ENCODE data around the gene CDK5. TPM values are rescaled to one million over a fixed set of nuclear protein-coding genes. Genes with fewer than 3 reads are reported as not detected.
A peak's percentile ranks its signal among the peaks of the same experiment; 100 is the strongest.

Gene CDK5
- total RNA-seq, 1 donor: 22.9 TPM

- TF ChIP-seq CTCF (IDR thresholded peaks at IDR 0.05; ENCODE audit: insufficient read depth, low read depth, low read length): no peak
- no peak overlapping the region for H3K4me3 ChIP-seq (ENCODE audit: low read depth, low read length)
- DNase-seq (ENCODE audit: low read depth): peak; percentile 68
Measured at GRCh38 chr7:151078233-151079040, 20.7 kb upstream of the CDK5 start.

GRCh38 chr7:151077705-151078232 lies 20.1 kb upstream of the CDK5 start:
- no peak for TF ChIP-seq CTCF (IDR thresholded peaks at IDR 0.05; ENCODE audit: insufficient read depth, low read depth, low read length)
- no peak overlapping the region for H3K4me3 ChIP-seq (ENCODE audit: low read depth, low read length)
- DNase-seq (ENCODE audit: low read depth): no peak

- peak; percentile 43 for TF ChIP-seq CTCF (IDR thresholded peaks at IDR 0.05; ENCODE audit: insufficient read depth, low read depth, low read length)
- DNase-seq (ENCODE audit: low read depth): no peak
- no peak overlapping the region for H3K4me3 ChIP-seq (ENCODE audit: low read depth, low read length)
Measured at GRCh38 chr7:151076863-151077704, 19.4 kb upstream of the CDK5 start.

GRCh38 chr7:151075978-151076426 lies 18.3 kb upstream of the CDK5 start:
- no peak for TF ChIP-seq CTCF (IDR thresholded peaks at IDR 0.05; ENCODE audit: insufficient read depth, low read depth, low read length)
- no peak for DNase-seq (ENCODE audit: low read depth)
- H3K4me3 ChIP-seq (ENCODE audit: low read depth, low read length): no peak overlapping the region

GRCh38 chr7:151075662-151075971 lies 17.9 kb upstream of the CDK5 start:
- H3K4me3 ChIP-seq (ENCODE audit: low read depth, low read length): no peak overlapping the region
- no peak for DNase-seq (ENCODE audit: low read depth)
- no peak for TF ChIP-seq CTCF (IDR thresholded peaks at IDR 0.05; ENCODE audit: insufficient read depth, low read depth, low read length)

GRCh38 chr7:151074817-151075661 lies 17.3 kb upstream of the CDK5 start:
- no peak for DNase-seq (ENCODE audit: low read depth)
- no peak overlapping the region for H3K4me3 ChIP-seq (ENCODE audit: low read depth, low read length)
- TF ChIP-seq CTCF (IDR thresholded peaks at IDR 0.05; ENCODE audit: insufficient read depth, low read depth, low read length): no peak
